A549 (cell line): ENCODE measurements around the gene HK1. TPM values are rescaled to one million over a fixed set of nuclear protein-coding genes. Genes with fewer than 3 reads are reported as not detected.
"Not testable (repeated sequence)": the region's sequence is repeated elsewhere in the genome, so short reads cannot be mapped to it uniquely, and the experiment has no call there.

Source experiments
- ATAC-seq, 2 experiments: fragments of 200-7000 bp in 1 of 2; fragments of >200 bp in 1 of 2; cut with Nextera tagmentation in 1 of 2; cut with Tn5 transposase in 1 of 2; 3 replicates each; pipeline versions ENCODE4 v1.8.0 to v1.9.1; 2018 to 2020; ENCODE audit warnings: mild to moderate bottlenecking in 1 of 2, moderate library complexity in 1 of 2
- CTCF ChIA-PET: fragments of 300-600 bp; sonication (Branson Sonifier 250); formaldehyde crosslinking; extraction: SDS; loops from one replicate; lab custom pipeline; 2021; ENCODE audit warnings: antibody characterized with exemption, inconsistent platforms; lab: Yijun Ruan, JAX
- POLR2A ChIA-PET: fragments of 350-600 bp; formaldehyde crosslinking; extraction: SDS; loops from one replicate; lab custom pipeline; 2021; ENCODE audit warnings: antibody characterized with exemption, inconsistent platforms; lab: Yijun Ruan, JAX
- DNase-seq, 2 experiments: peaks; one replicate each; pipeline versions ENCODE4 v3.0.0 to v3.0.0-alpha.2; 2011 to 2016; ENCODE audit warnings: low read depth in 1 of 2, low spot score in 1 of 2
- FAIRE-seq: peaks from 2 replicates; lab custom pipeline; 2011; peaks lifted over from hg19 to GRCh38; lab: Jason Lieb, UNC
- H3K27ac ChIP-seq, 2 experiments: fragments of >200 bp; sonication (Bioruptor Twin); formaldehyde crosslinking; 3 replicates each; pipeline ENCODE4 v1.5.1; 2016 to 2017
- H3K4me1 ChIP-seq: fragments of >200 bp; sonication (Bioruptor Twin); formaldehyde crosslinking; 3 replicates; pipeline ENCODE4 v1.6.1; 2016
- H3K4me2 ChIP-seq: fragments of >200 bp; sonication (Bioruptor Twin); formaldehyde crosslinking; 3 replicates; pipeline ENCODE4 v1.6.1; 2016
- H3K4me3 ChIP-seq: fragments of >200 bp; sonication (Bioruptor Twin); formaldehyde crosslinking; 3 replicates; pipeline ENCODE4 v1.5.1; 2016
- H3K9me3 ChIP-seq: fragments of >200 bp; sonication (Bioruptor Twin); formaldehyde crosslinking; 3 replicates; pipeline ENCODE4 v1.6.1; 2016
- BHLHE40 ChIP-seq: IDR thresholded peaks from 2 replicates; pipeline ENCODE4 v1.6.1; 2012; ENCODE audit warnings: low read depth, low read length, inconsistent platforms
- CHD2 ChIP-seq: fragments of 150-350 bp; IDR thresholded peaks from 2 replicates; pipeline ENCODE4 v1.6.1; 2014; ENCODE audit warnings: low read length; ENCODE audit not compliant: partially characterized antibody
- CHD4 ChIP-seq: fragments of 200-600 bp; sonication (generic); IDR thresholded peaks from 2 replicates; pipeline ENCODE4 v1.6.1; 2016; ENCODE audit warnings: antibody characterized with exemption, mild to moderate bottlenecking, borderline replicate concordance
- EHMT2 ChIP-seq: fragments of 200-600 bp; sonication (generic); IDR thresholded peaks from 2 replicates; pipeline ENCODE4 v1.6.1; 2016; ENCODE audit warnings: antibody characterized with exemption, low read depth, mild to moderate bottlenecking, moderate library complexity
- EP300 ChIP-seq, 2 experiments: fragments of >200 bp; sonication (Bioruptor Twin); formaldehyde crosslinking; IDR thresholded peaks; 2 replicates in 1 of 2; 3 replicates in 1 of 2; pipeline ENCODE4 v1.6.1; 2016 to 2017
- FOSL2 ChIP-seq, 2 experiments: fragments of 450-650 bp in 1 of 2; fragments of >200 bp in 1 of 2; sonication (Bioruptor Twin) in 1 of 2; formaldehyde crosslinking; IDR thresholded peaks; 2 replicates each; pipeline versions ENCODE4 v1.5.0 to v1.6.1; 2016 to 2020; ENCODE audit warnings: mild to moderate bottlenecking in 1 of 2, moderate library complexity in 1 of 2
- FOXS1 ChIP-seq: fragments of 250-450 bp; sonication (Bioruptor Pico); IDR thresholded peaks from 2 replicates; pipeline ENCODE4 v1.5.0; 2020; ENCODE audit warnings: mild to moderate bottlenecking, moderate library complexity
- GATA3 ChIP-seq: IDR thresholded peaks from 2 replicates; pipeline ENCODE4 v1.6.1; 2012; ENCODE audit warnings: borderline replicate concordance
- HDAC2 ChIP-seq: fragments of 200-600 bp; sonication (generic); IDR thresholded peaks from 2 replicates; pipeline ENCODE4 v1.6.1; 2016
- HEYL ChIP-seq: fragments of 250-450 bp; sonication (Bioruptor Pico); IDR thresholded peaks from 2 replicates; pipeline ENCODE4 v1.8.0; 2021; ENCODE audit warnings: mild to moderate bottlenecking, moderate library complexity
- HOXB13 ChIP-seq: fragments of 250-450 bp; sonication (Bioruptor Pico); IDR thresholded peaks from 2 replicates; pipeline ENCODE4 v1.5.0; 2020; ENCODE audit warnings: low read depth, mild to moderate bottlenecking, moderate library complexity
- JUNB ChIP-seq: fragments of >200 bp; sonication (Bioruptor Twin); formaldehyde crosslinking; IDR thresholded peaks from 2 replicates; pipeline ENCODE4 v1.6.1; 2016
- KDM1A ChIP-seq: fragments of 200-600 bp; sonication (generic); IDR thresholded peaks from 2 replicates; pipeline ENCODE4 v1.6.1; 2016; ENCODE audit warnings: low read depth, mild to moderate bottlenecking
- KDM5A ChIP-seq: fragments of 200-600 bp; sonication (generic); IDR thresholded peaks from 2 replicates; pipeline ENCODE4 v1.6.1; 2016; ENCODE audit warnings: antibody characterized with exemption, mild to moderate bottlenecking
- MYC ChIP-seq: IDR thresholded peaks from 2 replicates; pipeline ENCODE4 v1.6.1; 2012; ENCODE audit warnings: mild to moderate bottlenecking, inconsistent platforms, low read length, improper control_type of control experiment, borderline replicate concordance
- POLR2A ChIP-seq: IDR thresholded peaks from 2 replicates; pipeline ENCODE4 v1.6.1; 2012; ENCODE audit warnings: mild to moderate bottlenecking, low read length
- RAD21 ChIP-seq, 2 experiments: fragments of >200 bp in 1 of 2; sonication (Bioruptor Twin) in 1 of 2; formaldehyde crosslinking in 1 of 2; IDR thresholded peaks in 1 of 2; conservative IDR thresholded peaks in 1 of 2; 2 replicates in 1 of 2; 3 replicates in 1 of 2; pipeline ENCODE4 v1.6.1; 2012 to 2018; ENCODE audit warnings: inconsistent platforms in 1 of 2
- TFCP2L1 ChIP-seq: fragments of 250-450 bp; sonication (Bioruptor Pico); IDR thresholded peaks from 2 replicates; pipeline ENCODE4 v1.5.0; 2021; ENCODE audit warnings: mild to moderate bottlenecking
- ZFP36 ChIP-seq: fragments of 450-650 bp; IDR thresholded peaks from 2 replicates; pipeline ENCODE4 v1.6.1; 2014; ENCODE audit warnings: borderline replicate concordance; ENCODE audit not compliant: partially characterized antibody
- WGBS: methylation state at CpG from one replicate; pipeline ENCODE4 v1.1.6; 2017; ENCODE audit errors: missing lambda C conversion rate; 5-methylcytosine and 5-hydroxymethylcytosine counted together
- polyA plus RNA-seq, 4 experiments: library from polyadenylated mRNA; depleted of rRNA in 3 of 4; stranded (reverse); fragments of >200 nt; fragmentation: RNase III in 1 of 4; extraction: RNeasy Plus Mini Kit Qiagen cat#74134 plus additional on column Dnase treatment in 1 of 4; gene quantifications; 2 replicates in 3 of 4; 3 replicates in 1 of 4; pipeline ENCODE4 v1.2.3, GENCODE V29; 2011 to 2017
- TF ChIP-seq, protein P1 (sequence below): fragments of 450-650 bp; IDR thresholded peaks from 2 replicates; pipeline ENCODE4 v1.6.1; 2014; ENCODE audit warnings: antibody characterized with exemption
- TF ChIP-seq, protein P2 (sequence below): fragments of >200 bp; sonication (Bioruptor Twin); formaldehyde crosslinking; IDR thresholded peaks from 2 replicates; pipeline ENCODE4 v1.6.1; 2016
- TF ChIP-seq, protein P3 (sequence below): fragments of 150-350 bp; IDR thresholded peaks from 2 replicates; pipeline ENCODE4 v1.6.1; 2014; ENCODE audit warnings: low read depth, mild to moderate bottlenecking, low read length
- TF ChIP-seq, protein P4 (sequence below): IDR thresholded peaks from 2 replicates; pipeline ENCODE4 v1.6.1; 2012
- TF ChIP-seq, protein P5 (sequence below): fragments of 250-450 bp; sonication (Bioruptor Pico); IDR thresholded peaks from 2 replicates; pipeline ENCODE4 v1.5.0; 2020; ENCODE audit warnings: low read depth, mild to moderate bottlenecking, moderate library complexity

Gene HK1
- polyA plus RNA-seq, 2 of the 4 experiments (the other 2 are of a cell fraction), result 17.3 to 58.9 TPM

DNA sequence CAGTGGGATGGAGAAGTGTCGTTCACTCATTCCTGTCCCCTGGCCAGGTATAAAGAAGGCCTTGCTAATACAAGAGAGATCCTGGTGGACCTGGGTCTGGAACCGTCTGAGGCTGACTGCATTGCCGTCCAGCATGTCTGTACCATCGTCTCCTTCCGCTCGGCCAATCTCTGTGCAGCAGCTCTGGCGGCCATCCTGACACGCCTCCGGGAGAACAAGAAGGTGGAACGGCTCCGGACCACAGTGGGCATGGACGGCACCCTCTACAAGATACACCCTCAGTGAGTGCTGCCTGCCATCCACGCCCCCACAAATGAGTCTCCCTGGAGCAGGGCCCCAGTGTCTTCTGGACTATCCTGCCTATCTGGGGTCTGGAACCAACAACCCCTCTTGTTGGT, 31.0 kb upstream of the HK1 start:
- no peak overlapping the region for H3K4me3 ChIP-seq
- TF ChIP-seq BHLHE40 (no peak), KDM1A (no peak), JUNB (no peak), HEYL (CRISPR knock-in tag) (no peak)
- CTCF ChIA-PET, result interaction anchor here (1.2 to 21.3 kb wide), 4 partner anchors 9 to 151 kb away, joined by 3 to 424 read pairs (median 6); no protein-coding TSS in a partner anchor
- no peak for FAIRE-seq
- DNase-seq, result no peak
- H3K4me2 ChIP-seq, result no peak overlapping the region
- H3K9me3 ChIP-seq, result no peaks in the 10 kb centered on the region
- POLR2A ChIA-PET, result no interaction called here
- no peaks in the 10 kb centered on the region for H3K4me1 ChIP-seq
- no peak overlapping the region for H3K27ac ChIP-seq
- ATAC-seq, result no peak
- WGBS, result 99% methylated on average over 11 of the region's 13 CpGs

DNA sequence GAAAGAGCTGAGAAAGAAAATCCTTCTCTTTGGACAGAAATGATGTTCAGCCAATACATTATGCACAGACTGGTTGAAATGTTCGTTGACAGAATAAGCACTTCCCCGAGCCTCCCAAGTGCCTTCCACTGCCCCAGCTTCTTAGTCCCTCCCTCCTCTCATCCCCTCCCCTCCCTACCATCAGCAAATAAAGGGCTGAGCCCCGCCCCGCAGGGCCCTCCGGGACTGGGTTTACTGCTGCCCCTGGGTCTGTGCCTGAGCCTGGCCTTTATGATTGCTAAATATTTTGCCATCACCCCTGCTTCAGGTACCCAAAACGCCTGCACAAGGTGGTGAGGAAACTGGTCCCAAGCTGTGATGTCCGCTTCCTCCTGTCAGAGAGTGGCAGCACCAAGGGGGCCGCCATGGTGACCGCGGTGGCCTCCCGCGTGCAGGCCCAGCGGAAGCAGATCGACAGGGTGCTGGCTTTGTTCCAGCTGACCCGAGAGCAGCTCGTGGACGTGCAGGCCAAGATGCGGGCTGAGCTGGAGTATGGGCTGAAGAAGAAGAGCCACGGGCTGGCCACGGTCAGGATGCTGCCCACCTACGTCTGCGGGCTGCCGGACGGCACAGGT, 30.1 kb upstream of the HK1 start:
- DNase-seq (no peak), FAIRE-seq (no peak), ATAC-seq (no peak)
- 87% methylated on average over 24 of the region's 24 CpGs for WGBS
- Histone ChIP-seq H3K4me3 (no peak overlapping the region), H3K27ac (no peak overlapping the region), H3K4me1 (no peaks in the 10 kb centered on the region), H3K4me2 (no peak overlapping the region), H3K9me3 (no peaks in the 10 kb centered on the region)
- ChIA-PET CTCF (interaction anchor here (1.8 to 21.3 kb wide), 2 partner anchors 10 to 150 kb away, joined by 7 to 424 read pairs; no protein-coding TSS in a partner anchor), POLR2A (no interaction called here)
- no peak for TF ChIP-seq FOSL2 (IDR thresholded peaks at IDR 0.05)
- no peak for TF ChIP-seq FOSL2 (CRISPR knock-in tag; IDR thresholded peaks at IDR 0.05)
- TF ChIP-seq HDAC2, result no peak
- TF ChIP-seq, protein P1, sequence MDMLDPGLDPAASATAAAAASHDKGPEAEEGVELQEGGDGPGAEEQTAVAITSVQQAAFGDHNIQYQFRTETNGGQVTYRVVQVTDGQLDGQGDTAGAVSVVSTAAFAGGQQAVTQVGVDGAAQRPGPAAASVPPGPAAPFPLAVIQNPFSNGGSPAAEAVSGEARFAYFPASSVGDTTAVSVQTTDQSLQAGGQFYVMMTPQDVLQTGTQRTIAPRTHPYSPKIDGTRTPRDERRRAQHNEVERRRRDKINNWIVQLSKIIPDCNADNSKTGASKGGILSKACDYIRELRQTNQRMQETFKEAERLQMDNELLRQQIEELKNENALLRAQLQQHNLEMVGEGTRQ, result no peak

DNA sequence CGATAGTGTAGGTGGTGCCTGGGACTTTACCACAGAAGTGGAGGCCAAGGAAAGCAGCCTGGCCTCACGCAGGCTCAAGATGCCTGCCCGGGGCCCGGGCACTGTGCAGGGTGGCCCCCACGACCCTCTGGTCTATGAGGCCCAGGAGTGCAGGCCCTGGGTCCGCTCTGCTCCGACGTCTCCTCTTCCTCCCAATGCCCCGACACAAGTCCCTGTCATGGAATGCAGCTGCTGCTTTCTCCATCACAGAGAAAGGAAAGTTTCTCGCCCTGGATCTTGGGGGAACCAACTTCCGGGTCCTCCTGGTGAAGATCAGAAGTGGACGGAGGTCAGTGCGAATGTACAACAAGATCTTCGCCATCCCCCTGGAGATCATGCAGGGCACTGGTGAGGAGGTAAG, 28.3 kb upstream of the HK1 start:
- POLR2A ChIA-PET, result interaction anchor here (0.6 kb wide), 1 partner anchor 514 kb away, joined by 4 read pairs; no protein-coding TSS in a partner anchor
- no peak overlapping the region for H3K27ac ChIP-seq
- FAIRE-seq (no peak), ATAC-seq (no peak), DNase-seq (no peak)
- no peaks in the 10 kb centered on the region for H3K4me1 ChIP-seq
- TF ChIP-seq, protein P2, sequence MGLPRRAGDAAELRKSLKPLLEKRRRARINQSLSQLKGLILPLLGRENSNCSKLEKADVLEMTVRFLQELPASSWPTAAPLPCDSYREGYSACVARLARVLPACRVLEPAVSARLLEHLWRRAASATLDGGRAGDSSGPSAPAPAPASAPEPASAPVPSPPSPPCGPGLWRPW, result no peak
- TF ChIP-seq RAD21 (conservative IDR thresholded peaks at IDR 0.05 in 1 of 2, IDR thresholded peaks at IDR 0.05 in 1 of 2) (no peak), ZFP36 (no peak), KDM1A (no peak), MYC (no peak), EP300 (IDR thresholded peaks at IDR 0.05) (no peak), TFCP2L1 (no peak), CHD4 (no peak), KDM5A (no peak), HOXB13 (CRISPR knock-in tag) (no peak), CHD2 (no peak), EHMT2 (no peak), GATA3 (no peak), POLR2A (no peak), FOXS1 (CRISPR knock-in tag) (no peak)
- TF ChIP-seq, protein P3, sequence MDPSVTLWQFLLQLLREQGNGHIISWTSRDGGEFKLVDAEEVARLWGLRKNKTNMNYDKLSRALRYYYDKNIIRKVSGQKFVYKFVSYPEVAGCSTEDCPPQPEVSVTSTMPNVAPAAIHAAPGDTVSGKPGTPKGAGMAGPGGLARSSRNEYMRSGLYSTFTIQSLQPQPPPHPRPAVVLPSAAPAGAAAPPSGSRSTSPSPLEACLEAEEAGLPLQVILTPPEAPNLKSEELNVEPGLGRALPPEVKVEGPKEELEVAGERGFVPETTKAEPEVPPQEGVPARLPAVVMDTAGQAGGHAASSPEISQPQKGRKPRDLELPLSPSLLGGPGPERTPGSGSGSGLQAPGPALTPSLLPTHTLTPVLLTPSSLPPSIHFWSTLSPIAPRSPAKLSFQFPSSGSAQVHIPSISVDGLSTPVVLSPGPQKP, result no peak
- TF ChIP-seq, protein P4, sequence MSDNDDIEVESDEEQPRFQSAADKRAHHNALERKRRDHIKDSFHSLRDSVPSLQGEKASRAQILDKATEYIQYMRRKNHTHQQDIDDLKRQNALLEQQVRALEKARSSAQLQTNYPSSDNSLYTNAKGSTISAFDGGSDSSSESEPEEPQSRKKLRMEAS, result no peak
- TF ChIP-seq, protein P5, sequence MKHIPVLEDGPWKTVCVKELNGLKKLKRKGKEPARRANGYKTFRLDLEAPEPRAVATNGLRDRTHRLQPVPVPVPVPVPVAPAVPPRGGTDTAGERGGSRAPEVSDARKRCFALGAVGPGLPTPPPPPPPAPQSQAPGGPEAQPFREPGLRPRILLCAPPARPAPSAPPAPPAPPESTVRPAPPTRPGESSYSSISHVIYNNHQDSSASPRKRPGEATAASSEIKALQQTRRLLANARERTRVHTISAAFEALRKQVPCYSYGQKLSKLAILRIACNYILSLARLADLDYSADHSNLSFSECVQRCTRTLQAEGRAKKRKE (CRISPR knock-in tag), result no peak
- WGBS, result 94% methylated on average over 14 of the region's 14 CpGs
- H3K9me3 ChIP-seq, result no peaks in the 10 kb centered on the region
- CTCF ChIA-PET, result no interaction called here
- no peak overlapping the region for H3K4me3 ChIP-seq
- H3K4me2 ChIP-seq, result no peak overlapping the region

DNA sequence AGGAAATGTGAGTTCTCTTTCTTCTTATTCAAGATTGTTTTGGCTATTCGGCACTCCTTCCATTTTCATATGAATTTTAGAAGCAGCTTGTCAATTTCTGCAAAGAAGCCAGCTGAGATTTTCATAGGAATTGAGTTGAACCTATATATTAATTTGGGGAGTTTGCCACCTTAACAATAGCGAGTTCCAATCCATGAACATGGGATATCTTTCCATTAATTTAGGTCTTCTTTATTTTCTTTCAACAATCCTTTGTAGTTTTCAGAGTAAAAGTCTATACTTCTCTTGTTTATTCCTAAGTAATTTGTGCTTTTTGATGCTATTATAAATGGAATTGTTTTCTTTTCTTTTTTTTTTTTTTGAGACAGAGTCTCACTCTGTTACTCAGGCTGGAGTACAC, 26.9 kb upstream of the HK1 start:
- H3K4me2 ChIP-seq, POLR2A ChIA-PET, DNase-seq, H3K4me1 ChIP-seq, H3K4me3 ChIP-seq, FAIRE-seq, H3K27ac ChIP-seq, H3K9me3 ChIP-seq, ATAC-seq: not testable (repeated sequence)
- CTCF ChIA-PET, result interaction anchor here (1.3 to 1.9 kb wide), 4 partner anchors 12 to 156 kb away, joined by 3 to 6 read pairs (median 4); no protein-coding TSS in a partner anchor
- WGBS, result 90% methylated on average over 2 of the region's 2 CpGs
